Fibroblast of lung (primary cell): ENCODE measurements around the gene RALGPS2.

Source experiments
- EZH2 ChIP-seq: IDR thresholded peaks from 2 replicates; pipeline ENCODE4 v1.5.1; 2012; ENCODE audit warnings: low read length, control low read depth, mild to moderate bottlenecking; ENCODE audit errors: missing control alignments
- TF ChIP-seq, protein P1 (sequence below), 2 donors: IDR thresholded peaks in 1 of 2; conservative IDR thresholded peaks in 1 of 2; 1 replicate in 1 of 2; 2 replicates in 1 of 2; pipeline ENCODE4 v1.5.1; 2011 to 2012; ENCODE audit warnings: low read length in 2 of 2, control low read depth in 1 of 2, inconsistent platforms in 1 of 2, low read depth in 1 of 2, mild to moderate bottlenecking in 1 of 2

DNA sequence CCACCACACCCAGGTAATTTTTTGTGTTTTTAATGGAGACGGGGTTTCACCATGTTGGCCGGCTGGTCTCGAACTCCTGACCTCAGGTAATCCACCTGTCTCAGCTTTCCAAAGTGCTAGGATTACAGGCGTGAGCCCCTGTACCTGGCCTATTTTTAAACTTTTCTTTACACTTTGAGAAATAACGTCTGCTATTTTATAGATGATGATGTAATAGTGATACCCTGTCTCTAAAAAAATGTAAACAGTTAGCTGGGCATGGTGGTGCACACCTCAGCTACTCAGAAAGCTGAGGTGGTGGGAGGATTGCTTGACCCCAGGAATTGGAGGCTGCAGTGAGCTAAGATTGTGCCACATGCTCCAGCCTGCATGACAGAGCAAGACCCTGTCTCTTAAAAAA is 47.9 kb downstream of the RALGPS2 start:
- TF ChIP-seq, protein P1, sequence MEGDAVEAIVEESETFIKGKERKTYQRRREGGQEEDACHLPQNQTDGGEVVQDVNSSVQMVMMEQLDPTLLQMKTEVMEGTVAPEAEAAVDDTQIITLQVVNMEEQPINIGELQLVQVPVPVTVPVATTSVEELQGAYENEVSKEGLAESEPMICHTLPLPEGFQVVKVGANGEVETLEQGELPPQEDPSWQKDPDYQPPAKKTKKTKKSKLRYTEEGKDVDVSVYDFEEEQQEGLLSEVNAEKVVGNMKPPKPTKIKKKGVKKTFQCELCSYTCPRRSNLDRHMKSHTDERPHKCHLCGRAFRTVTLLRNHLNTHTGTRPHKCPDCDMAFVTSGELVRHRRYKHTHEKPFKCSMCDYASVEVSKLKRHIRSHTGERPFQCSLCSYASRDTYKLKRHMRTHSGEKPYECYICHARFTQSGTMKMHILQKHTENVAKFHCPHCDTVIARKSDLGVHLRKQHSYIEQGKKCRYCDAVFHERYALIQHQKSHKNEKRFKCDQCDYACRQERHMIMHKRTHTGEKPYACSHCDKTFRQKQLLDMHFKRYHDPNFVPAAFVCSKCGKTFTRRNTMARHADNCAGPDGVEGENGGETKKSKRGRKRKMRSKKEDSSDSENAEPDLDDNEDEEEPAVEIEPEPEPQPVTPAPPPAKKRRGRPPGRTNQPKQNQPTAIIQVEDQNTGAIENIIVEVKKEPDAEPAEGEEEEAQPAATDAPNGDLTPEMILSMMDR (conservative IDR thresholded peaks at IDR 0.05 in 1 of 2, IDR thresholded peaks at IDR 0.05 in 1 of 2; ENCODE audit: low read depth in 1 of 2, low read length in 2 of 2), result no peak
- TF ChIP-seq EZH2, result no peak
